Prostate gland (tissue), 2 donors: ENCODE data around the gene CD3E.

Experiments
- CTCF ChIP-seq, 4 experiments: fragments of 200-600 bp in 2 of 4; fragments of 450-650 bp in 2 of 4; sonication (generic) in 2 of 4; IDR thresholded peaks; 1 replicate in 3 of 4; 2 replicates in 1 of 4; pipeline ENCODE4 v1.5.1; 2016 to 2019; ENCODE audit warnings: antibody characterized with exemption in 4 of 4, mild to moderate bottlenecking in 2 of 4, moderate library complexity in 2 of 4
- POLR2A ChIP-seq: fragments of 450-650 bp; IDR thresholded peaks from one replicate; pipeline ENCODE4 v1.6.1; 2016; ENCODE audit warnings: antibody characterized with exemption, mild to moderate bottlenecking

- no peak for TF ChIP-seq POLR2A
- TF ChIP-seq CTCF (IDR thresholded peaks at IDR 0.05) = no peak
Observed at GRCh38 chr11:118321386-118322082, 17.0 kb downstream of the CD3E start.
